Measurements from ENCODE around the gene MEPE. TPM values are rescaled to one million over a fixed set of nuclear protein-coding genes. Genes with fewer than 3 reads are reported as not detected.

MEPE gene
- total and polyA plus RNA-seq, 8 donors = not detected

DNA sequence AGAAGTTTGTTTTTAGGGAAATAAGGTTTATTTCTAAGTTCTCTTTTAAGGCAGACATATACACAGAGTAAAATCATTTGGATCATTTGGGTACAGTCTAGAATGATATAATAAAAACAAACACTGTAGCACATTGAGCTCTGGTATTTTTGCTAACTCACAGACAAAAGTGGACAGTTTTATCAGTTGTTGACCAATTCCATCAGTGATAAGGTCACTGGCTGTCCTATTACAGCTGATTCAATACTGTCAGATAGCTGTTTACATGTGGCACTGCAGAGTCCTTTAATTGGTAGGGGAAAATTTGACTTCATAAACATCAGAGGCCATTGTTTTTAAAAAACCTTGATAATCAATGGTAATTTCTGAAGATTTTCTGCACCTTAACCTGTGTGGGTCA lies 29.9 kb upstream of the MEPE start:
- Histone ChIP-seq H3K4me1 (no peaks in the 10 kb centered on the region), H3K27me3 (no peaks in the 10 kb centered on the region), H3K36me3 (no peaks in the 10 kb centered on the region), H3K9me3 (no peaks in the 10 kb centered on the region), H3K27ac (no peak overlapping the region), H3K4me3 (no peak overlapping the region)
- ATAC-seq (no peak), FAIRE-seq (no peak), DNase-seq (no peak)
- TF ChIP-seq, protein P1, sequence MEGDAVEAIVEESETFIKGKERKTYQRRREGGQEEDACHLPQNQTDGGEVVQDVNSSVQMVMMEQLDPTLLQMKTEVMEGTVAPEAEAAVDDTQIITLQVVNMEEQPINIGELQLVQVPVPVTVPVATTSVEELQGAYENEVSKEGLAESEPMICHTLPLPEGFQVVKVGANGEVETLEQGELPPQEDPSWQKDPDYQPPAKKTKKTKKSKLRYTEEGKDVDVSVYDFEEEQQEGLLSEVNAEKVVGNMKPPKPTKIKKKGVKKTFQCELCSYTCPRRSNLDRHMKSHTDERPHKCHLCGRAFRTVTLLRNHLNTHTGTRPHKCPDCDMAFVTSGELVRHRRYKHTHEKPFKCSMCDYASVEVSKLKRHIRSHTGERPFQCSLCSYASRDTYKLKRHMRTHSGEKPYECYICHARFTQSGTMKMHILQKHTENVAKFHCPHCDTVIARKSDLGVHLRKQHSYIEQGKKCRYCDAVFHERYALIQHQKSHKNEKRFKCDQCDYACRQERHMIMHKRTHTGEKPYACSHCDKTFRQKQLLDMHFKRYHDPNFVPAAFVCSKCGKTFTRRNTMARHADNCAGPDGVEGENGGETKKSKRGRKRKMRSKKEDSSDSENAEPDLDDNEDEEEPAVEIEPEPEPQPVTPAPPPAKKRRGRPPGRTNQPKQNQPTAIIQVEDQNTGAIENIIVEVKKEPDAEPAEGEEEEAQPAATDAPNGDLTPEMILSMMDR (IDR thresholded peaks at IDR 0.05) = no peak
- intact Hi-C loops (cut with DNase I) = no loop called here

DNA sequence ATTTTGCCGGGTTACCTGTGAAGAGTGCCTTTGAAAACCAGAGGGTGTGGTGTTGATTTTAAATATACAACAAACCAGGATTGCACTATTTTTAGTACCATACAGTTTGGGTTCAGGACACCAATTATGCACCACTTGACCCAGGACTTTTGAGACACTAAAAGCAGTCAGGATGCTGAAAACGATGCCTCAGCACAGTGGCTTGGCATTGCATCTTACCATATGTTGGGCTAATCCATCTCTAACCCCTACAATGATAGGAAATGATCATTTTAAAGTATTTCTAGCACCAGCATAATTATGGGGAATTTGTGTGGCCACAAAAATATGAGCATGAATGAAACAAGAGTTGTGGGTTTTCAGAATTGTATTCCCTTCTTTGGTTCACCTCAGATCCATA lies 29.3 kb upstream of the MEPE start:
- FAIRE-seq = no peak
- intact Hi-C loops (cut with DNase I) = no loop called here
- ATAC-seq = no peak
- Histone ChIP-seq H3K4me3 (no peak overlapping the region), H3K27me3 (no peaks in the 10 kb centered on the region), H3K27ac (no peak overlapping the region), H3K36me3 (no peaks in the 10 kb centered on the region), H3K9me3 (no peaks in the 10 kb centered on the region), H3K4me1 (no peaks in the 10 kb centered on the region)
- 78 to 79% methylated on average over 2 of the region's 2 CpGs for WGBS, 2 donors
- TF ChIP-seq, protein P1 (IDR thresholded peaks at IDR 0.05) = no peak
- DNase-seq = no peak

DNA sequence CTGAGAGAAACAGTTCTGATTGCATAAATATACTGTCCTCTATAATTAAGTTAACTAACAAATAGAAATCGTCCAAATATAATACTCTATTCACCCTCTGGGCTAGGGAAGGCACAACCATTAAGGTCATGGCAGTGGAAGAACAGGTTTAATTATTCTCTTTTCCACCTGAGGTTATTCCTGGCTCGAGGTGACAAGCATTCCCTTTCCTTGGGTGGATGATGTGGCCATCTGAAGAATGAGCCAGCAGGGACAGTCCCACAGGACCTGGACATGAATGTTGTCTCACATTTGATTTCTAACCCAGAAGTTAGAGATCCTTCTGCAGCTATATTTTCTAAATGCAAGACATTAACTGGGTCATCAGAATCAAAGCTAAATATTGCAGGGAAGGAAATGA lies 27.9 kb upstream of the MEPE start:
- ATAC-seq = no peak
- intact Hi-C loops (cut with DNase I) = no loop called here
- FAIRE-seq = no peak

DNA sequence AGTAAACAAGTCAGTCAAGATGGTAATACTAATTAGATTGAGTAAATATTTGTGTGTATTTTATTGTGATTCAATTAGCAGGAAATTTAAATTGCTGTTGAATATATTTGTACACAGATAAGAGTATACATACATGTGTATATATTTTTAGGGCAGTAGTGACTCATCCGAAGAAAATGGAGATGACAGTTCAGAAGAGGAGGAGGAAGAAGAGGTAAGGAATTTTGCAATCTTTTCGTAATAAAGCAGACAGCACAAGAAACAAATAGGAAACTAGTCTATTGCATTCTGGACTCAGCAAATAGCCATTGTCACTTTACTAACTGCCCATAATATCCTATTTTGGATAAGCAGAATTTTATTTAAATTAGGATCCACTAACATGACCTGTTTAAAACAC lies 26.8 kb upstream of the MEPE start:
- H3K36me3 ChIP-seq = no peaks in the 10 kb centered on the region
- no peak overlapping the region for H3K4me3 ChIP-seq
- H3K4me1 ChIP-seq = no peaks in the 10 kb centered on the region
- TF ChIP-seq, protein P1 (IDR thresholded peaks at IDR 0.05) = no peak
- DNase-seq (no peak), FAIRE-seq (no peak), ATAC-seq (no peak)
- WGBS, 2 donors = 62 to 69% methylated on average over 2 of the region's 2 CpGs
- H3K27me3 ChIP-seq = no peaks in the 10 kb centered on the region
- H3K27ac ChIP-seq = no peak overlapping the region
- intact Hi-C loops (cut with DNase I) = no loop called here
- no peaks in the 10 kb centered on the region for H3K9me3 ChIP-seq

More for the DNA sequence above, 27.9 kb upstream of the MEPE start:
- Histone ChIP-seq H3K27ac (no peak overlapping the region), H3K4me1 (no peaks in the 10 kb centered on the region), H3K9me3 (no peaks in the 10 kb centered on the region), H3K36me3 (no peaks in the 10 kb centered on the region), H3K27me3 (no peaks in the 10 kb centered on the region), H3K4me3 (no peak overlapping the region)
- DNase-seq = no peak
- TF ChIP-seq, protein P1 (IDR thresholded peaks at IDR 0.05) = no peak
- 12 to 18% methylated on average over 2 of the region's 2 CpGs for WGBS, 2 donors

DNA sequence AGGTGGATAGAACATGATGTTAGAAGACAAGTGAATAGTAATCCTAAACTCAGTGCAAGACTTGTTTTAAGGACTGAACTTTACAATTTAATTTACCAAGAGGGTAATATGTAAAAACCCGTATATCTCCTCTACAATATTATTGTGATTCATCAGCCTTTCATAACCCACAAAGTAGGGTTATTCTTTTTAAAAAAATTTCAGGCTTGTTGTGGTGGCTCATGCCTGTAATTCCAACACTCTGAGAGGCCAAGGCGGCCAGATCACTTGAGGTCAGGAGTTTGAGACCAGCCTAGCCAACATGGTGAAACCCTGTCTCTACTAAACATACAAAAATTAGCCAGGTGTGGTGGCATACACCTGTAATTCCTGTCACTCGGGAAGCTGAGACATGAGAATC lies 26.2 kb upstream of the MEPE start:
- no peak for DNase-seq
- H3K9me3 ChIP-seq = no peaks in the 10 kb centered on the region
- no peak for ATAC-seq
- 83 to 92% methylated on average over 3 of the region's 3 CpGs for WGBS, 2 donors
- no peak overlapping the region for H3K4me3 ChIP-seq
- no peak overlapping the region for H3K27ac ChIP-seq
- no peaks in the 10 kb centered on the region for H3K36me3 ChIP-seq
- TF ChIP-seq, protein P1 (IDR thresholded peaks at IDR 0.05) = no peak
- H3K4me1 ChIP-seq = no peaks in the 10 kb centered on the region
- no peak for FAIRE-seq
- no peaks in the 10 kb centered on the region for H3K27me3 ChIP-seq
- intact Hi-C loops (cut with DNase I) = no loop called here
